ENCODE data around the gene KLHL7.
"Not testable (repeated sequence)": the region's sequence is repeated elsewhere in the genome, so short reads cannot be mapped to it uniquely, and the experiment has no call there.

KLHL7 gene

GRCh38 chr7:23107781-23108180 is 2.2 kb downstream of the KLHL7 start:
- DNase-seq, result no peak

GRCh38 chr7:23108995-23109394 is 3.4 kb downstream of the KLHL7 start:
- no peak for DNase-seq

GRCh38 chr7:23109470-23109869 is 3.9 kb downstream of the KLHL7 start:
- DNase-seq, result no peak

GRCh38 chr7:23114896-23115295 is 9.3 kb downstream of the KLHL7 start:
- no peak for DNase-seq

- no peak for DNase-seq
These were observed 10.4 kb downstream of the KLHL7 start for GRCh38 chr7:23115991-23116390.

GRCh38 chr7:23117841-23118240 is 12.3 kb downstream of the KLHL7 start:
- DNase-seq, result no peak

GRCh38 chr7:23120106-23120505 is 14.5 kb downstream of the KLHL7 start:
- DNase-seq, result no peak

GRCh38 chr7:23121165-23121564 is 15.6 kb downstream of the KLHL7 start:
- DNase-seq, result no peak

- DNase-seq, result no peak
These were observed 17.4 kb downstream of the KLHL7 start for GRCh38 chr7:23123007-23123406.

- no peak for DNase-seq
These were observed 17.9 kb downstream of the KLHL7 start for GRCh38 chr7:23123465-23123864.

- no peak for DNase-seq
These were observed 23.5 kb downstream of the KLHL7 start for GRCh38 chr7:23129036-23129435.

GRCh38 chr7:23131799-23132198 is 26.2 kb downstream of the KLHL7 start:
- not testable (repeated sequence) for DNase-seq

GRCh38 chr7:23133797-23134196 is 28.2 kb downstream of the KLHL7 start:
- DNase-seq, result no peak

- no peak for DNase-seq
These were observed 30.2 kb downstream of the KLHL7 start for GRCh38 chr7:23135755-23136154.

GRCh38 chr7:23136216-23136615 is 30.6 kb downstream of the KLHL7 start:
- no peak for DNase-seq

GRCh38 chr7:23157679-23158078 is 52.1 kb downstream of the KLHL7 start:
- no peak for DNase-seq

- DNase-seq, result no peak
These were observed 53.0 kb downstream of the KLHL7 start for GRCh38 chr7:23158546-23158945.

GRCh38 chr7:23161482-23161881 is 55.9 kb downstream of the KLHL7 start:
- DNase-seq, result no peak

GRCh38 chr7:23164846-23165245 is 59.3 kb downstream of the KLHL7 start:
- DNase-seq, result no peak

- DNase-seq, result no peak
These were observed 59.7 kb downstream of the KLHL7 start for GRCh38 chr7:23165316-23165715.

GRCh38 chr7:23167691-23168090 is 62.1 kb downstream of the KLHL7 start:
- DNase-seq, result no peak

- no peak for DNase-seq
These were observed 62.7 kb downstream of the KLHL7 start for GRCh38 chr7:23168111-23168885.

GRCh38 chr7:23175938-23176337 is 70.4 kb downstream of the KLHL7 start:
- no peak for DNase-seq

- DNase-seq, result peak; percentile 95
These were observed 76.3 kb downstream of the KLHL7 start, which contains the start of gene NUP42 for GRCh38 chr7:23181684-23182553. Gene NUP42 (plus strand): TSS chr7:23182048. CDS start chr7:23182086, 38 bp downstream.

Data from activated CD4-positive, alpha-beta T cell treated with anti-CD3 and anti-CD28 coated beads, Interleukin-2, amount 50 U/mL, for 1 hour (primary cell).